ENCODE data around the gene PHLDB1. TPM values are rescaled to one million over a fixed set of nuclear protein-coding genes. Genes with fewer than 3 reads are reported as not detected.

The PHLDB1 gene
- total and polyA plus RNA-seq, 2 of the 8 experiments (the other 6 are each of a cell fraction or from before 2014, with no cell fraction given), result 53.9 to 74.8 TPM

DNA sequence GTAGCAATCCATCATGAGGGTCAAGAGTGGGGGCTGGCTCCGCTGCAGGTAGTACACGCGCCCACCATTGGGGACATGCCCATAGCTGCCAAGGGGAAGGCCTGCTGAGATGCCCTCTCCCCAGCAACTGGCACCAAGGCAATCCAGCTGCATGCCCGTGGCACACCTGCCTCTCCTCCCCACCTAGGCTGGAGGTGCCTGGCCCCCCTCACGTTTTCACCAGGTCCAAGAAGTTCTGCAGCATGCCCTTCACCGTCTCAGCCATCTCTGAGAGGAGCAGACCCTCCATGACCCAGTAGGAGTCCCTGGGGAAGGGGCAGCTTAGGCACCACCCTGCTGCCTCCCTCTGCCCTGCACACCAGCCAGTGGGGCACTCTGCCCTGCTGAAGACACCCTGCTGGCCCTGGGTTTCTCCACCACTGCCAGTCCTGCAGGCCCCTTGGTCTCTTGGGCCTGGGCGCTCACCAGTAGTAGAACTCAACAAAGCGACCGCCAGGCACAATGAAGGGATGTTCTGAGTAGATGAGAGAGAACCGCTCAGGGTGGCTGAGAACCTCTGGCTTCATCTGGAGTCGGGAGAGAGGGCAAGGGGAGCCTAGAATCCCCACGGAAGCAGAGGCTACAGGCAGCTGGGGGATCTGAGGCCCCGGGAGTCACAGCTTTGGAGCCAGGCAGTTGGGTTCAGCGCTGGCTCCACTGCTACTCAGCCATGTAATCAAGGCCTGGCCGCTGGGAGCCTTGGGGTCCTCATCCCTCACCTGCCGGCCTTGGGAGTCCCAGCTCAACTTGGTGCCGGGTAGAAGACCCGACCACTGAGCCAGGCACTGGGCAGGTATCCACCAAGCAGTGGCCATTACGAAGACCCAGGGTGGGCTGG lies 54.2 kb downstream of the PHLDB1 start:
- Histone ChIP-seq H2BK12ac (ENCODE audit: low read depth, low read length) (peak overlapping the region; percentile 39; the same call in 1 of the 2 replicates), H3K56ac (replicated peaks; ENCODE audit: insufficient read length, low read depth, low read length) (no peak overlapping the region), H2AK5ac (ENCODE audit: low read depth, low read length) (no peak overlapping the region), H3K79me1 (ENCODE audit: low read depth, low read length) (no peaks in the 10 kb centered on the region), H3K18ac (ENCODE audit: extremely low read depth, low read length) (no peak overlapping the region), H3K4me3 (ENCODE audit: extremely low read depth in 1 of 4, insufficient read depth in 2 of 4, low read depth in 3 of 4, low read length in 4 of 4) (no peak overlapping the region), H3K4me2 (ENCODE audit: insufficient read depth in 1 of 2, low read depth in 2 of 2, low read length in 2 of 2) (no peak overlapping the region), H4K20me1 (replicated peaks in 1 of 2; ENCODE audit: control insufficient read depth in 1 of 2, insufficient read depth in 2 of 2, low read length in 2 of 2) (peaks cover 2 to 6% of the 10 kb centered on the region in 2 experiments), H3K4me1 (replicated peaks in 1 of 4; ENCODE audit: control insufficient read depth in 3 of 4, insufficient read depth in 4 of 4, low read length in 3 of 4) (peaks cover 0 to 27% (median 22%) of the 10 kb centered on the region in 4 experiments; a peak in 6 of 7 replicates), H3K23ac (ENCODE audit: insufficient read length) (no peak overlapping the region), H4K8ac (ENCODE audit: extremely low read depth, insufficient read depth, low read length) (no peak overlapping the region), H3K4ac (replicated peaks; ENCODE audit: insufficient read length, low read depth, low read length) (no peak overlapping the region), H2BK15ac (ENCODE audit: low read length) (peak overlapping the region; percentile 72), H4K91ac (replicated peaks; ENCODE audit: insufficient read length, low read length) (no peak overlapping the region), H3K9me3 (ENCODE audit: insufficient read depth in 2 of 2, low read depth in 1 of 2, low read length in 1 of 2) (no peaks in the 10 kb centered on the region), H3K36me3 (ENCODE audit: control insufficient read depth in 2 of 4, insufficient read depth in 4 of 4, low read length in 3 of 4) (peaks cover 0 to under 1% (median under 1%) of the 10 kb centered on the region in 4 experiments; a peak in 4 of 8 replicates), H2BK5ac (ENCODE audit: low read depth, low read length) (no peak overlapping the region), H3K9ac (replicated peaks in 1 of 4; ENCODE audit: extremely low read depth in 1 of 4, low read depth in 3 of 4, low read length in 3 of 4) (no peak overlapping the region), H3K27ac (ENCODE audit: low read depth, low read length) (no peak overlapping the region), H3K23me2 (ENCODE audit: low read depth, low read length) (no peaks in the 10 kb centered on the region; the same call in 1 of the 2 replicates), H4K5ac (ENCODE audit: insufficient read length, low read depth, low read length) (no peak overlapping the region), H2AFZ (ENCODE audit: low read length) (no peak overlapping the region), H3K79me2 (ENCODE audit: control insufficient read depth in 1 of 2, insufficient read depth in 2 of 2, low read length in 2 of 2) (no peaks in the 10 kb centered on the region), H2BK20ac (ENCODE audit: low read length) (peak overlapping the region; percentile 67; the same call in 1 of the 2 replicates), H3K14ac (ENCODE audit: insufficient read length) (no peak overlapping the region), H3K27me3 (replicated peaks in 1 of 4; ENCODE audit: control insufficient read depth in 3 of 4, extremely low read depth in 1 of 4, insufficient read depth in 3 of 4, low read length in 3 of 4) (no peaks in the 10 kb centered on the region), H2BK120ac (replicated peaks; ENCODE audit: low read depth, low read length) (no peak overlapping the region)
- FAIRE-seq, result no peak
- 90% methylated on average over 18 of the region's 19 CpGs; no CpG with 5 or more reads in 1 of the 2 experiments for WGBS, 2 experiments (ENCODE audit: extremely low coverage in 1 of 2, insufficient coverage in 1 of 2, insufficient read length in 1 of 2, insufficient replicate concordance in 2 of 2, low coverage in 1 of 2, low lambda C conversion rate in 2 of 2, missing lambda C conversion rate in 1 of 2)
- POLR2A ChIA-PET (ENCODE audit: partially characterized antibody), result interaction anchor here (0.9 to 16.1 kb wide), 8 partner anchors 10 to 268 kb away, joined by 3 to 271 read pairs (median 3); partner anchors contain the start of gene TREH
- DNase-seq (ENCODE audit: low read depth in 1 of 2, low spot score in 2 of 2), result no peak
- CTCF ChIA-PET (ENCODE audit: partially characterized antibody), result interaction anchor here (1.7 to 8.5 kb wide), 12 partner anchors 9 to 312 kb away, joined by 5 to 89 read pairs (median 28); partner anchors contain the start of genes PHLDB1 and UPK2
- no peak for TF ChIP-seq GTF2F1 (IDR thresholded peaks at IDR 0.05; ENCODE audit: borderline replicate concordance, low read depth, low read length)
- no peak for TF ChIP-seq JUN (IDR thresholded peaks at IDR 0.05; ENCODE audit: low read depth, low read length)
- no peak for TF ChIP-seq POU5F1 (IDR thresholded peaks at IDR 0.05; ENCODE audit: low read depth, low read length)
- no peak for TF ChIP-seq RNF2 (IDR thresholded peaks at IDR 0.05; ENCODE audit: borderline replicate concordance, low read depth, low read length, missing control alignments, poor library complexity, severe bottlenecking)
- no peak for TF ChIP-seq KDM5A (IDR thresholded peaks at IDR 0.05; ENCODE audit: low read length)
- TF ChIP-seq TAF7 (optimal IDR thresholded peaks at IDR 0.05; ENCODE audit: borderline replicate concordance, low read depth, low read length), result no peak
- no peak for TF ChIP-seq EP300 (IDR thresholded peaks at IDR 0.05; ENCODE audit: borderline replicate concordance in 1 of 2, low read depth in 2 of 2, low read length in 2 of 2)
- TF ChIP-seq EZH2 (IDR thresholded peaks at IDR 0.05; ENCODE audit: low read depth, low read length, severe bottlenecking), result no peak
- TF ChIP-seq SUZ12 (IDR thresholded peaks at IDR 0.05; ENCODE audit: low read length), result no peak
- TF ChIP-seq PHF8 (conservative IDR thresholded peaks at IDR 0.05; ENCODE audit: low read depth, low read length), result no peak

Measured in H1 (cell line).